ENCODE results near the gene RBCK1. TPM values are rescaled to one million over a fixed set of nuclear protein-coding genes. Genes with fewer than 3 reads are reported as not detected.

RBCK1 gene
- total and polyA plus RNA-seq, 9 of the 15 experiments (the other 6 are each of a cell fraction or from before 2014, with no cell fraction given), result 5.9 to 59.3 (median 26.5) TPM

DNA sequence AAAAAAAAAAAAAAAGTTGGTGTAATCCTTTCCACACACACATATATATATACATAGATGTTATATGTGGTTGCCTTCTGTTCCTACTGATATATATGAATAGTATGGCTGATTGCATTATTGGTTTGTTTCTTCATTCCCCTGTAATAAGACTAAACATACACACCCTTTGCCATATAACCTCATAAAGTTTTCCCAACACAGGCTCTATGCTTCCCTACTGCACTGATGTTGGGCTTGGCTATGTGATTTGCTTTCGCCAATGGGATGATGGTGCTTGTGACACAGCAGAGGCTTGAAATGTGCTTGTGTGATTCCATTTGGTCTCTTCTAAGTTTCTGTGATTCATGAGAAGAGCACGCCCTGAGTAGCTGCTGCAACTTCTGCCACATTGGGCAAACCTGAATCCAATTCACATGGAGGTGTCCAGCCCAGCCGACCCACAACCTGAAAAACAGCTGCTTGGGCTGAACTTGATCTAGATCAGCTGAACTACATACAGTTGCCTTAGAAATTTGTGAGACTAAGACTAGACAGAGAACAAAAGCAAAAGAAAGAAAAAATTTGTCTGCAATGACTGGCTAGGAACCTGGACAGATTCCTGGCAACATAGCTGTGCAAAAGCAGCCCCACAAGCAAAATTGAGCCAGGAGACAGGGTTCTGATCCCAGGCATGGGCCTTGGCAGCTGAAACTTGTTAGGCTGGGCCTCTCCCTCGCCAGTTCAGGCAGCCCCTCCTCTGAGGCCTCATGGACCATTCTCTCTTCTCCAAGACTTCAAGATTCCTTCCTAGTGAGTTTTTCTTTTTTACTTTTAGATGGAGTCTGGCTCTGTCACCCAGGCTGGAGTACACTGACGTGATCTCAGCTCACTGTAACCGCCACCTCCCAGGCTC is 67.6 kb downstream of the RBCK1 start (continued):
- TF ChIP-seq, protein P1, sequence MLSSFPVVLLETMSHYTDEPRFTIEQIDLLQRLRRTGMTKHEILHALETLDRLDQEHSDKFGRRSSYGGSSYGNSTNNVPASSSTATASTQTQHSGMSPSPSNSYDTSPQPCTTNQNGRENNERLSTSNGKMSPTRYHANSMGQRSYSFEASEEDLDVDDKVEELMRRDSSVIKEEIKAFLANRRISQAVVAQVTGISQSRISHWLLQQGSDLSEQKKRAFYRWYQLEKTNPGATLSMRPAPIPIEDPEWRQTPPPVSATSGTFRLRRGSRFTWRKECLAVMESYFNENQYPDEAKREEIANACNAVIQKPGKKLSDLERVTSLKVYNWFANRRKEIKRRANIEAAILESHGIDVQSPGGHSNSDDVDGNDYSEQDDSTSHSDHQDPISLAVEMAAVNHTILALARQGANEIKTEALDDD (IDR thresholded peaks at IDR 0.05), result no peak
- TF ChIP-seq, protein P2, sequence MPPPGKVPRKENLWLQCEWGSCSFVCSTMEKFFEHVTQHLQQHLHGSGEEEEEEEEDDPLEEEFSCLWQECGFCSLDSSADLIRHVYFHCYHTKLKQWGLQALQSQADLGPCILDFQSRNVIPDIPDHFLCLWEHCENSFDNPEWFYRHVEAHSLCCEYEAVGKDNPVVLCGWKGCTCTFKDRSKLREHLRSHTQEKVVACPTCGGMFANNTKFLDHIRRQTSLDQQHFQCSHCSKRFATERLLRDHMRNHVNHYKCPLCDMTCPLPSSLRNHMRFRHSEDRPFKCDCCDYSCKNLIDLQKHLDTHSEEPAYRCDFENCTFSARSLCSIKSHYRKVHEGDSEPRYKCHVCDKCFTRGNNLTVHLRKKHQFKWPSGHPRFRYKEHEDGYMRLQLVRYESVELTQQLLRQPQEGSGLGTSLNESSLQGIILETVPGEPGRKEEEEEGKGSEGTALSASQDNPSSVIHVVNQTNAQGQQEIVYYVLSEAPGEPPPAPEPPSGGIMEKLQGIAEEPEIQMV (tag; conservative IDR thresholded peaks at IDR 0.05; ENCODE audit: low read depth), result no peak
- no peak for TF ChIP-seq SMC3 (conservative IDR thresholded peaks at IDR 0.05; ENCODE audit: insufficient read depth, low read depth, low read length)
- no peak for TF ChIP-seq DNMT1 (IDR thresholded peaks at IDR 0.05)
- no peak for TF ChIP-seq ZNF143 (CRISPR knock-in tag; IDR thresholded peaks at IDR 0.05)
